Ishikawa (cell line): ENCODE data around the gene OSTF1.

Experiments
- CEBPB ChIP-seq: IDR thresholded peaks from 2 replicates; pipeline ENCODE4 v1.6.1; 2012
- CREB1 ChIP-seq: IDR thresholded peaks from 2 replicates; pipeline ENCODE4 v1.6.1; 2012; ENCODE audit warnings: low read depth
- EGR1 ChIP-seq: IDR thresholded peaks from 2 replicates; pipeline ENCODE4 v1.6.1; 2012
- EP300 ChIP-seq: IDR thresholded peaks from 2 replicates; pipeline ENCODE4 v1.6.1; 2012; ENCODE audit warnings: borderline replicate concordance
- FOXM1 ChIP-seq: IDR thresholded peaks from 2 replicates; pipeline ENCODE4 v1.6.1; 2012; ENCODE audit warnings: low read depth, borderline replicate concordance
- MAX ChIP-seq: IDR thresholded peaks from 2 replicates; pipeline ENCODE4 v1.6.1; 2012
- NFIC ChIP-seq: IDR thresholded peaks from 2 replicates; pipeline ENCODE4 v1.6.1; 2012
- RAD21 ChIP-seq: IDR thresholded peaks from 2 replicates; pipeline ENCODE4 v1.6.1; 2012; ENCODE audit warnings: low read depth
- TAF1 ChIP-seq: IDR thresholded peaks from 2 replicates; pipeline ENCODE4 v1.6.1; 2012; ENCODE audit warnings: low read depth, mild to moderate bottlenecking
- TCF12 ChIP-seq: IDR thresholded peaks from 2 replicates; pipeline ENCODE4 v1.6.1; 2012; ENCODE audit warnings: low read depth
- TEAD4 ChIP-seq: IDR thresholded peaks from 2 replicates; pipeline ENCODE4 v1.6.1; 2012
- YY1 ChIP-seq: IDR thresholded peaks from 2 replicates; pipeline ENCODE4 v1.6.1; 2012; ENCODE audit warnings: low read depth
- ZBTB7A ChIP-seq: IDR thresholded peaks from 2 replicates; pipeline ENCODE4 v1.6.1; 2012; ENCODE audit warnings: low read depth
- TF ChIP-seq, protein P1 (sequence below): IDR thresholded peaks from 2 replicates; pipeline ENCODE4 v1.6.1; 2012; ENCODE audit warnings: low read depth, mild to moderate bottlenecking
- TF ChIP-seq, protein P2 (sequence below): IDR thresholded peaks from 2 replicates; pipeline ENCODE4 v1.6.1; 2012

Gene OSTF1

GRCh38 chr9:75111019-75111622 lies 22.8 kb downstream of the OSTF1 start:
- TF ChIP-seq, protein P1, sequence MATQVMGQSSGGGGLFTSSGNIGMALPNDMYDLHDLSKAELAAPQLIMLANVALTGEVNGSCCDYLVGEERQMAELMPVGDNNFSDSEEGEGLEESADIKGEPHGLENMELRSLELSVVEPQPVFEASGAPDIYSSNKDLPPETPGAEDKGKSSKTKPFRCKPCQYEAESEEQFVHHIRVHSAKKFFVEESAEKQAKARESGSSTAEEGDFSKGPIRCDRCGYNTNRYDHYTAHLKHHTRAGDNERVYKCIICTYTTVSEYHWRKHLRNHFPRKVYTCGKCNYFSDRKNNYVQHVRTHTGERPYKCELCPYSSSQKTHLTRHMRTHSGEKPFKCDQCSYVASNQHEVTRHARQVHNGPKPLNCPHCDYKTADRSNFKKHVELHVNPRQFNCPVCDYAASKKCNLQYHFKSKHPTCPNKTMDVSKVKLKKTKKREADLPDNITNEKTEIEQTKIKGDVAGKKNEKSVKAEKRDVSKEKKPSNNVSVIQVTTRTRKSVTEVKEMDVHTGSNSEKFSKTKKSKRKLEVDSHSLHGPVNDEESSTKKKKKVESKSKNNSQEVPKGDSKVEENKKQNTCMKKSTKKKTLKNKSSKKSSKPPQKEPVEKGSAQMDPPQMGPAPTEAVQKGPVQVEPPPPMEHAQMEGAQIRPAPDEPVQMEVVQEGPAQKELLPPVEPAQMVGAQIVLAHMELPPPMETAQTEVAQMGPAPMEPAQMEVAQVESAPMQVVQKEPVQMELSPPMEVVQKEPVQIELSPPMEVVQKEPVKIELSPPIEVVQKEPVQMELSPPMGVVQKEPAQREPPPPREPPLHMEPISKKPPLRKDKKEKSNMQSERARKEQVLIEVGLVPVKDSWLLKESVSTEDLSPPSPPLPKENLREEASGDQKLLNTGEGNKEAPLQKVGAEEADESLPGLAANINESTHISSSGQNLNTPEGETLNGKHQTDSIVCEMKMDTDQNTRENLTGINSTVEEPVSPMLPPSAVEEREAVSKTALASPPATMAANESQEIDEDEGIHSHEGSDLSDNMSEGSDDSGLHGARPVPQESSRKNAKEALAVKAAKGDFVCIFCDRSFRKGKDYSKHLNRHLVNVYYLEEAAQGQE, result no peak
- no peak for TF ChIP-seq CREB1

DNA sequence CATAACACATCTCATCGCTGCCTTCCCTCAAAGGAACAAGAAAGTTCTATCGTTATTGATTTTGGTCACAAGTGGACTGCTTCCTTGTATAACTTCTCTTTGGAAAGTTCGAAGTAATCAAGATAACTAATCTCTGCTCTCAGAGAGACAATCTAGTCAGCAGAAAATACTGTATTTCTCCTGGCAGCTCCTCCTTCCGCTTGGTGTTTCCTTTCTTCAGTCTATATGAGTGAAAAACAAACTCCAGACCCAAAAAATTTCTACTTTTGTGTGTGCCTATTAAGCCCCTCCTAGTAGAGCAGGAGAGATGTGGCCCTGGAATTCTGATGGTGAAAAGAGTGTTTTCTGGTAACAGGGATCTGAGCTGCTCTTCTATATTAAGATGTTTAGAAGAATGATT lies 24.5 kb downstream of the OSTF1 start:
- TF ChIP-seq EP300, result no peak
- TF ChIP-seq EGR1, result no peak
- no peak for TF ChIP-seq RAD21
- TF ChIP-seq CEBPB, result no peak
- TF ChIP-seq MAX, result no peak
- TF ChIP-seq, protein P1, result no peak

DNA sequence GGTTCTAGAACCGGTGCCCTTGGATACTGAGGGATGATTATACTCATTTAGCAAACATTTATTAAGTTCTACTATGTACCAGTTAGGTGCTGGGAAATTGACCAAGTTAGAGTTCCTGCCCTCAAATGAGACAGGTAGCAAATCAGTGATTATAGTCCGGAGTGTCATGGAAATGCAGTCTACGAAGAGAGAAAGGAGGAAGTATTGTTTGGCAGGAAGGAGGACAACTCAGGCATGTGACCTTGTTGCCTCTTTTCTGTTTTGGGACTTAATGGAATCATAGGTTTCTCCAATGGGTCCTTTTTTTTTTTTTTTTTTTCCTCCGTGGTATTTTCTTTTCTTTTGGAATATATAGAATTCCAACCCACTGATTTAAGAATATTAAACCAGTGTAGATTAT lies 28.0 kb downstream of the OSTF1 start:
- no peak for TF ChIP-seq NFIC

DNA sequence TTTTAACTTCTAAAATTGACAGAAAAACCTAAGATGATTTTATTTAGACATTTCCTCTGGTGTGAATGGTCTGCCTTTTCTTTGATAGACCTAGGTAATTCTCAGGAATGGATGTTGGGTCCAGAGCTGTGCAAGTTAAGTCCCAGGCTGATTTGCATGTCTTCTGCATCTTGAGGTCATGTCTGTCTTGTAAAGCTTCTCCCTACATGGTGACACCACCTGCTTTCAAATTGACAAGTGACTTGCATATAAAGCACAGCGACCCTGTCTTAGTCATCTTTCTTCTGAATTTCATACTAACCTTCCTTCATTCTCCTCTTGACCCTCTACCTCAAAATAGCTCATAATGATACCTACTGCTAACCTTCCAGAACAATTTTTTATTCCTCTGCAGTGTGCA lies 29.2 kb downstream of the OSTF1 start:
- TF ChIP-seq TCF12, result no peak
- no peak for TF ChIP-seq FOXM1
- no peak for TF ChIP-seq MAX
- TF ChIP-seq CEBPB, result no peak
- TF ChIP-seq TAF1, result no peak
- TF ChIP-seq CREB1, result no peak
- TF ChIP-seq EGR1, result no peak
- TF ChIP-seq, protein P2, sequence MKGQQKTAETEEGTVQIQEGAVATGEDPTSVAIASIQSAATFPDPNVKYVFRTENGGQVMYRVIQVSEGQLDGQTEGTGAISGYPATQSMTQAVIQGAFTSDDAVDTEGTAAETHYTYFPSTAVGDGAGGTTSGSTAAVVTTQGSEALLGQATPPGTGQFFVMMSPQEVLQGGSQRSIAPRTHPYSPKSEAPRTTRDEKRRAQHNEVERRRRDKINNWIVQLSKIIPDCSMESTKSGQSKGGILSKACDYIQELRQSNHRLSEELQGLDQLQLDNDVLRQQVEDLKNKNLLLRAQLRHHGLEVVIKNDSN, result no peak
- no peak for TF ChIP-seq NFIC
- TF ChIP-seq ZBTB7A, result no peak
- TF ChIP-seq, protein P1, result no peak
- no peak for TF ChIP-seq YY1
- TF ChIP-seq EP300, result no peak
- TF ChIP-seq RAD21, result no peak
- TF ChIP-seq TEAD4, result no peak

GRCh38 chr9:75120686-75121085 lies 32.4 kb downstream of the OSTF1 start:
- TF ChIP-seq EGR1 (no peak), TCF12 (no peak), FOXM1 (no peak)

DNA sequence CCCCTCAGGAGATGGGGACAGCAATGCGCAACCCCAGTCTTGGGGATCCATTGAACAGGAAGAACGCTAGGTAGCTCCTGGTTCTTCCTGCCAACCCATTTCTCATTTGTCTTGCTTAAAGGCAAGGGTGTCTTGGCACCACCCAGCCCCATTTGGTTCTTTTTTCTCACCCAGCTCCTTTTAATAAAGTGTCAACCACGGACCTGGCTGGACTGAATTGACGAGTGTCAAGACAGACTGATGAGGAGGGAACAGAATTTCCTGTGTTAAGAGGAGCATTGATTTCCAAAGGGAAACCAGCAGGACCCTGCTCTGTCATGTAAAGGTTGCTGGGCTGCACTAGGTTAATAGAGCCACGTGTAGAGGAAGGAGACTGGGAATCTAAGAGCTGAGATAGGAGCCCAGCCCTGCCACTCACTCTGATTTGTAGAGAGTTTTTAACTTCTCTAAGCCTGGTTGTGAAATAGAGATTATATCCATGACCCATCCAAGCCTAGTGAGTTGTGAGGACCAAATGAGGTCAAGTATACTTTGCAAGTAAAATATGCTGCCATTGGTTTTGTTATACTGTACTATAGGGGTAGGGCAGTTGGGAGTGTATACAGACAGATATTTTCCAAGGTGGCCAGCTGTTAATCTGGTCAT lies 33.7 kb downstream of the OSTF1 start:
- no peak for TF ChIP-seq CREB1
- TF ChIP-seq RAD21, result no peak
- TF ChIP-seq TCF12, result no peak
- no peak for TF ChIP-seq NFIC
- no peak for TF ChIP-seq TAF1
- TF ChIP-seq, protein P2, result no peak
- TF ChIP-seq YY1, result no peak
- TF ChIP-seq FOXM1, result no peak
- no peak for TF ChIP-seq EP300
- no peak for TF ChIP-seq EGR1
- no peak for TF ChIP-seq TEAD4
- TF ChIP-seq CEBPB, result no peak
- TF ChIP-seq MAX, result no peak
- TF ChIP-seq, protein P1, result no peak
- no peak for TF ChIP-seq ZBTB7A
